ENCODE measurements around the gene LPP. TPM values are rescaled to one million over a fixed set of nuclear protein-coding genes. Genes with fewer than 3 reads are reported as not detected.

LPP gene
- total RNA-seq, 1 experiment from 2014 or later, result 54.0 TPM

GRCh38 chr3:188825901-188826300, 671.9 kb downstream of the LPP start:
- Histone ChIP-seq H3K9me3 (ENCODE audit: control insufficient read depth in 1 of 2, insufficient read depth in 1 of 2, low read depth in 1 of 2, low read length in 2 of 2) (no peaks in the 10 kb centered on the region), H3K4me3 (replicated peaks in 1 of 2; ENCODE audit: low read depth in 1 of 2, low read length in 2 of 2) (no peak overlapping the region), H3K9ac (ENCODE audit: low read length) (no peak overlapping the region), H2AFZ (ENCODE audit: low read depth, low read length, poor library complexity, severe bottlenecking) (no peak overlapping the region), H3K9me2 (ENCODE audit: insufficient read depth) (no peaks in the 10 kb centered on the region), H3K79me2 (ENCODE audit: insufficient read depth, low read length) (no peaks in the 10 kb centered on the region), H3K4me1 (ENCODE audit: control insufficient read depth in 1 of 2, insufficient read depth in 2 of 2, low read length in 2 of 2) (no peaks in the 10 kb centered on the region), H3K36me3 (ENCODE audit: control insufficient read depth in 1 of 2, insufficient read depth in 2 of 2, low read length in 2 of 2) (no peaks in the 10 kb centered on the region), H3K27me3 (ENCODE audit: insufficient read depth, low read length) (no peaks in the 10 kb centered on the region), H3K27ac (ENCODE audit: low read depth, low read length) (no peak overlapping the region), H3K4me2 (ENCODE audit: low read length) (no peak overlapping the region), H4K20me1 (ENCODE audit: insufficient read depth) (no peaks in the 10 kb centered on the region)
- ChIA-PET RAD21 (ENCODE audit: low non-redundant PET in 1 of 2, low total read pairs in 2 of 2, uncharacterized antibody in 2 of 2, unreplicated experiment in 2 of 2) (no interaction called here), POLR2A (no interaction called here), CTCF (no interaction called here)
- ATAC-seq (no peak), DNase-seq (ENCODE audit: low read depth, low spot score) (no peak)
- TF ChIP-seq POLR2A (IDR thresholded peaks at IDR 0.05; ENCODE audit: borderline replicate concordance, extremely low read depth, insufficient read depth, insufficient read length) (no peak), ZFX (IDR thresholded peaks at IDR 0.05) (no peak), EZH2phosphoT487 (IDR thresholded peaks at IDR 0.05; ENCODE audit: borderline replicate concordance) (no peak), RAD21 (IDR thresholded peaks at IDR 0.05; ENCODE audit: low read depth) (no peak)
- intact Hi-C loops (cut with micrococcal nuclease), result no loop called here
- BruUV-seq (replicated peaks), result no TSS peak

- no peaks in the 10 kb centered on the region for H3K9me2 ChIP-seq (ENCODE audit: insufficient read depth)
- intact Hi-C loops (cut with micrococcal nuclease), result no loop called here
- no peak overlapping the region for H3K27ac ChIP-seq (ENCODE audit: low read depth, low read length)
- no peak overlapping the region for H3K4me3 ChIP-seq (replicated peaks in 1 of 2; ENCODE audit: low read depth in 1 of 2, low read length in 2 of 2)
- ChIA-PET POLR2A (no interaction called here), RAD21 (ENCODE audit: low non-redundant PET in 1 of 2, low total read pairs in 2 of 2, uncharacterized antibody in 2 of 2, unreplicated experiment in 2 of 2) (no interaction called here), CTCF (no interaction called here)
- no peak for ATAC-seq
- H3K9ac ChIP-seq (ENCODE audit: low read length), result no peak overlapping the region
- DNase-seq (ENCODE audit: low read depth, low spot score), result no peak
- H3K4me1 ChIP-seq (ENCODE audit: control insufficient read depth in 1 of 2, insufficient read depth in 2 of 2, low read length in 2 of 2), result no peaks in the 10 kb centered on the region
- H3K27me3 ChIP-seq (ENCODE audit: insufficient read depth, low read length), result no peaks in the 10 kb centered on the region
- H3K79me2 ChIP-seq (ENCODE audit: insufficient read depth, low read length), result no peaks in the 10 kb centered on the region
- H3K4me2 ChIP-seq (ENCODE audit: low read length), result no peak overlapping the region
- no peak overlapping the region for H2AFZ ChIP-seq (ENCODE audit: low read depth, low read length, poor library complexity, severe bottlenecking)
- BruUV-seq (replicated peaks), result no TSS peak
- H3K9me3 ChIP-seq (ENCODE audit: control insufficient read depth in 1 of 2, insufficient read depth in 1 of 2, low read depth in 1 of 2, low read length in 2 of 2), result no peaks in the 10 kb centered on the region
- H3K36me3 ChIP-seq (ENCODE audit: control insufficient read depth in 1 of 2, insufficient read depth in 2 of 2, low read length in 2 of 2), result no peaks in the 10 kb centered on the region
- no peaks in the 10 kb centered on the region for H4K20me1 ChIP-seq (ENCODE audit: insufficient read depth)
- no peak for TF ChIP-seq RAD21 (IDR thresholded peaks at IDR 0.05; ENCODE audit: low read depth)
- TF ChIP-seq ATF3 (IDR thresholded peaks at IDR 0.05), result no peak
- no peak for TF ChIP-seq CTCF (IDR thresholded peaks at IDR 0.05 in 2 of 3, conservative IDR thresholded peaks at IDR 0.05 in 1 of 3; ENCODE audit: borderline replicate concordance in 1 of 3, insufficient read depth in 1 of 3, low read depth in 2 of 3, low read length in 2 of 3)
- no peak for TF ChIP-seq ZFX (IDR thresholded peaks at IDR 0.05)
- no peak for TF ChIP-seq EZH2 (IDR thresholded peaks at IDR 0.05)
- no peak for TF ChIP-seq SIN3A (IDR thresholded peaks at IDR 0.05; ENCODE audit: low read depth)
- no peak for TF ChIP-seq POLR2A (IDR thresholded peaks at IDR 0.05; ENCODE audit: borderline replicate concordance, extremely low read depth, insufficient read depth, insufficient read length)
- no peak for TF ChIP-seq SRF (IDR thresholded peaks at IDR 0.05; ENCODE audit: low read depth)
- no peak for TF ChIP-seq ELF1 (IDR thresholded peaks at IDR 0.05; ENCODE audit: borderline replicate concordance, low read depth)
- no peak for TF ChIP-seq FOSL1 (IDR thresholded peaks at IDR 0.05; ENCODE audit: low read depth)
- no peak for TF ChIP-seq CBX3 (IDR thresholded peaks at IDR 0.05; ENCODE audit: low read depth)
- TF ChIP-seq EZH2phosphoT487 (IDR thresholded peaks at IDR 0.05; ENCODE audit: borderline replicate concordance), result no peak
- TF ChIP-seq POLR2AphosphoS5 (IDR thresholded peaks at IDR 0.05; ENCODE audit: low read depth, low read length), result no peak
- no peak for TF ChIP-seq MAX (IDR thresholded peaks at IDR 0.05)
- no peak for TF ChIP-seq SP1 (IDR thresholded peaks at IDR 0.05; ENCODE audit: low read depth)
- no peak for TF ChIP-seq CEBPB (IDR thresholded peaks at IDR 0.05; ENCODE audit: low read depth)
- no peak for TF ChIP-seq YY1 (IDR thresholded peaks at IDR 0.05; ENCODE audit: extremely low read depth, insufficient replicate concordance, low read depth, low read length)
- no peak for TF ChIP-seq ZBTB33 (IDR thresholded peaks at IDR 0.05; ENCODE audit: extremely low read depth, insufficient replicate concordance, low read length)
Observed at GRCh38 chr3:188826574-188826973, 672.6 kb downstream of the LPP start.
